Rectal smooth muscle tissue (tissue), 1 donor: Measurements from ENCODE around the gene LANCL3.

ENCODE experiments used
- H3K27ac ChIP-seq: one replicate; pipeline ENCODE4 v1.7.0; 2013; ENCODE audit warnings: low read depth, low read length, inconsistent platforms
- H3K27me3 ChIP-seq: one replicate; pipeline ENCODE4 v1.7.0; 2013; ENCODE audit warnings: low read length; ENCODE audit not compliant: control insufficient read depth, insufficient read depth
- H3K36me3 ChIP-seq: one replicate; pipeline ENCODE4 v1.7.0; 2013; ENCODE audit warnings: low read length; ENCODE audit not compliant: control insufficient read depth, insufficient read depth
- H3K4me1 ChIP-seq: one replicate; pipeline ENCODE4 v1.7.0; 2013; ENCODE audit warnings: low read length; ENCODE audit not compliant: control insufficient read depth, insufficient read depth
- H3K4me3 ChIP-seq: one replicate; pipeline ENCODE4 v1.7.0; 2013; ENCODE audit warnings: low read length
- H3K9ac ChIP-seq: one replicate; pipeline ENCODE4 v1.7.0; 2013; ENCODE audit warnings: low read length

LANCL3 gene

DNA sequence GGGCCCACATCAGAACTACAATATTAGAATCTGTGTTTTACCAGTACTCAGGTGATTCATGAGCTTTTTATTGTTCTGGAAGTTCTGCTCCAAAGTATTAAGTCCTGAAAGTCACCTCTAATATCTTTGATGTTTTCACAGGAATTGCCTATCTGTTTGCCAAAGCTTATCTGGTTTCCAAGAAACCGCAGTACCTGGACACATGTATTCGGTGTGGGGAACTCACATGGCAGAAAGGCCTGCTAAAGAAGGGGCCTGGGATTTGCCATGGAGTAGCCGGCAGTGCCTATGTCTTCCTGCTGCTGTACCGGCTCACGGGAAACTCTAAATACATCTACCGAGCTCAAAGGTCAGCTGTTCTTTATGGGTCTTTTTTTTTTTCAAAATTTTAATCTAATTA is 95.7 kb downstream of the LANCL3 start:
- H3K4me3 ChIP-seq: no peak overlapping the region
- H3K9ac ChIP-seq: no peak overlapping the region
- H3K36me3 ChIP-seq: no peaks in the 10 kb centered on the region
- H3K27me3 ChIP-seq: no peaks in the 10 kb centered on the region
- no peak overlapping the region for H3K27ac ChIP-seq
- no peaks in the 10 kb centered on the region for H3K4me1 ChIP-seq

DNA sequence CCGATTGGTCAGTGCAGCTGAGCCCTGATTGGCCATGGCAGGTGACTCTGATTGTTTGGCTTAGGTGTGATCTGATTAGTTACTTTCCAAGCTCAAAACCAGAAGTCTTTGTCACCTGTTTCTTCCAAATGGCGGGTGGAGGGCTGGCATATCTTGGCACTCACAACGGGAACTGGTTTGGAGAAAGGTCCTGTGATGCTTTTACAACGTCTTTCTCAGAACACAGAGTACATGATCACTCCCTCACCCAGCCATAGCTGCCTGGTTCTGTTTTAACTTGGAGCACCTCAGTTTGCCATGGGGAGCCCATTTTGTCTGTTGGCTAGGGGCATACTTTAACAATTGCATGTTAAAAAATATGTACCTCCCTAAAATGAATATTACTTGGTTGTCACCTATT is 101.1 kb downstream of the LANCL3 start:
- no peak overlapping the region for H3K9ac ChIP-seq
- H3K27ac ChIP-seq: no peak overlapping the region
- no peaks in the 10 kb centered on the region for H3K36me3 ChIP-seq
- no peaks in the 10 kb centered on the region for H3K4me1 ChIP-seq
- no peaks in the 10 kb centered on the region for H3K27me3 ChIP-seq
- no peak overlapping the region for H3K4me3 ChIP-seq

DNA sequence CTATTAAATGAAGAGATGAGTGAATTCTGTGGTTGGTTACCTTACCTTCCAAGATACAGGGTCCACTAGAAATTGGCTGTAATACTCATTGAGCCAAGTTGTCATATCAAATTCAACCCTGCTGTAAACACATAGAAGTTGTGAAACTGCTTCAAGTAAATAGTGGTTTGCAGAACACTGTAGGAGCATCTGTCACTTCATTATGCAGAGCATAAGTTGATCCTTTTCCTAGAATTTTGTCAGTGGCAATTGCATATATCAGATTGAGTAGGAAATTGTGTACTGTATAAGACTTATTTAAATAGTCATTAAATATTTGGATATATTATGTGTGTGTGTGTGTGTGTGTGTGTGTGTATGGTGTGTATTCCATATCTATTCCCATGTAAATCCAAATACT is 105.3 kb downstream of the LANCL3 start:
- Histone ChIP-seq H3K4me3 (no peak overlapping the region), H3K27me3 (no peaks in the 10 kb centered on the region), H3K36me3 (no peaks in the 10 kb centered on the region), H3K27ac (no peak overlapping the region), H3K9ac (no peak overlapping the region), H3K4me1 (peaks cover 3% of the 10 kb centered on the region)

DNA sequence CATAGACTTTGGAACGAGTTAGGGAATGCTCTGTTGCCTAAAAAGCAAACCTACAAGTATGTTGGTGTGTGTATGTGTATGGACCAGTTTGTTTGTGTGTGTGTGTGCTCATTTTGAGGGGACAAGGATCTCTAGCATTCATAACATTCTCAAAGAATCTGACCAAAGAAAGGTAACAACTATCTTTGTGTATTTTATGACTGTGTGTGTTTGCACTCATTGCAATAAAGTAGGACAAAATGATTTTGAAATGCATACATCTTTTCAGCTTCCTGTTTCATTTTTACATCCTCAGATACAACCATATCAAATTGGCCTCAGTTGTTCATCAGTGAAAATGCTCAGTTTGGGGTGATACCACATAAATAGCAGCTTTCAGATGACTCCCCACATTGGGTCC is 105.8 kb downstream of the LANCL3 start:
- Histone ChIP-seq H3K4me3 (no peak overlapping the region), H3K36me3 (no peaks in the 10 kb centered on the region), H3K27ac (no peak overlapping the region), H3K9ac (no peak overlapping the region), H3K4me1 (peaks cover 3% of the 10 kb centered on the region), H3K27me3 (no peaks in the 10 kb centered on the region)

DNA sequence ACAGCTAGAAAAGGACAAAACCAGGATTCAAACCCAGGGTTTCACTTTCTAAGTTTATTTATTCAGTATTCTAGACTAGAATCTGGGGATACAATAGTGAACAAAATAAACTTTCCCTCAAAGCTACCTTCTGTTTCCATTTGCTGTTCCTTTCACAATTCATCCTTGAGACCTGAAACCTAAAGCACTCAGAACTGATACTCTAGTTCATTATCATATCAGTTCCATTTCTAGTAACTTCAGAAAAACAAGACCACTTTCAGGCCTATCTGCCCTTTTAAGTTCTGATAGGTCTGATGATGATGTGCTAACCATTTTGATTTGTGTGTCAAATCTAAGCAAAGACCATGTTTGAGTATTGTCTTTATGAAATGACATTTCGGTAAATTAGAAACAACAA is 106.3 kb downstream of the LANCL3 start:
- Histone ChIP-seq H3K4me3 (no peak overlapping the region), H3K27me3 (no peaks in the 10 kb centered on the region), H3K27ac (no peak overlapping the region), H3K36me3 (no peaks in the 10 kb centered on the region), H3K4me1 (peaks cover 3% of the 10 kb centered on the region), H3K9ac (no peak overlapping the region)

- H3K4me1 ChIP-seq: peaks cover 3% of the 10 kb centered on the region
- H3K27ac ChIP-seq: no peak overlapping the region
- no peak overlapping the region for H3K9ac ChIP-seq
- no peaks in the 10 kb centered on the region for H3K36me3 ChIP-seq
- no peaks in the 10 kb centered on the region for H3K27me3 ChIP-seq
- no peak overlapping the region for H3K4me3 ChIP-seq
These were observed 107.1 kb downstream of the LANCL3 start for GRCh38 chrX:37678574-37678973.

GRCh38 chrX:37679230-37679629 is 107.8 kb downstream of the LANCL3 start:
- H3K9ac ChIP-seq: no peak overlapping the region
- H3K4me1 ChIP-seq: peaks cover 3% of the 10 kb centered on the region
- no peak overlapping the region for H3K4me3 ChIP-seq
- no peak overlapping the region for H3K27ac ChIP-seq
- no peaks in the 10 kb centered on the region for H3K36me3 ChIP-seq
- no peaks in the 10 kb centered on the region for H3K27me3 ChIP-seq

- Histone ChIP-seq H3K9ac (no peak overlapping the region), H3K36me3 (no peaks in the 10 kb centered on the region)
These were observed 108.4 kb downstream of the LANCL3 start for GRCh38 chrX:37679888-37680287.

GRCh38 chrX:37684426-37684825 is 113.0 kb downstream of the LANCL3 start:
- H3K27ac ChIP-seq: peak overlapping the region; percentile 90
- H3K4me3 ChIP-seq: no peak overlapping the region
- no peak overlapping the region for H3K9ac ChIP-seq
- no peaks in the 10 kb centered on the region for H3K4me1 ChIP-seq
- H3K36me3 ChIP-seq: no peaks in the 10 kb centered on the region
- H3K27me3 ChIP-seq: no peaks in the 10 kb centered on the region

More at GRCh38 chrX:37679888-37680287, 108.4 kb downstream of the LANCL3 start:
- Histone ChIP-seq H3K27me3 (no peaks in the 10 kb centered on the region), H3K4me1 (peaks cover 3% of the 10 kb centered on the region), H3K4me3 (no peak overlapping the region), H3K27ac (no peak overlapping the region)

- peak overlapping the region; percentile 90 for H3K27ac ChIP-seq
- H3K27me3 ChIP-seq: no peaks in the 10 kb centered on the region
- peak overlapping the region; percentile 46 for H3K4me3 ChIP-seq
- no peak overlapping the region for H3K9ac ChIP-seq
- H3K4me1 ChIP-seq: no peaks in the 10 kb centered on the region
- H3K36me3 ChIP-seq: no peaks in the 10 kb centered on the region
These were observed 113.5 kb downstream of the LANCL3 start for GRCh38 chrX:37684973-37685372.

DNA sequence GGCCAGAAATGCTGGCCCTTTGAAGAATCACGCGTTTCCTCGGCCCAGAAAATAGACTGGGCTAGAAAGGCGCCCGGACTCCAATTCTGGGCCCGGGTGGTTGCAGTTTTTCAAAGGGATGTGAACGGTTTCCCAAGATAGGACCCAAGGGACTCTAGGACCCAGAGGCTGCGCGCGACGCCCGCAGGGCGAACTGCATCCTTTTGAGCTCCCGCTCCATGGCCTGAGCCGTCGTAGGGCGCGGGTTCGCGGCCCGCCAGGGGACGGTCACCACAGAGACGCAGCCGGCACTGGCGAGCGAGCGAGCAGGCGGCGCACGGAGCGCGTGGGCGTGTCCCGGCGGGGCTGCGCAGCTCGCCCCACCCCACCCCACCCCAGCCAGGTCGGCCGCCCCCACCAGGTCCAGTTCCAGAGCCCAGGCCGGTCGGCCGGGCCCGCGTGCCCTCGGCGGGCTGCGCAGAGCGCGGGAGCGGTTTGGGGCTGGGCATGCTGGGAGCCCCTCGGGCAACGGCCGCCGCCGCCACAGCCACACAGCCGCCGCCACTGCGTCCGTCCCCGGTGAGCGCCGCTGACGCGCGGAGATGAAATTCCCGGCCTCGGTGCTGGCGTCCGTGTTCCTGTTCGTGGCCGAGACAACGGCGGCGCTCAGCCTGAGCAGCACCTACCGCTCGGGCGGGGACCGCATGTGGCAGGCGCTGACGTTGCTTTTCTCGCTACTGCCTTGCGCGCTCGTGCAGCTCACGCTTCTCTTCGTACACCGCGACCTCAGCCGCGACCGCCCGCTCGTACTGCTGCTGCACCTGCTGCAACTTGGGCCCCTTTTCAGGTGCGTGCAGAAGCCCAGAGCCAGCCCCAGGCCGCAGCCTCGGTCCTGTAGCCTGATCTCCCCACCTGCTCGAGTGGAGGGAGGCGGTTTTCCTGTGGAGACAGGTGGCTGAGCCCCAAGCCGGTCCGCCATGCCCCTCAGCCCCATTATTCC is 114.2 kb downstream of the LANCL3 start, which contains the start of gene XK:
Gene XK, plus strand, starts transcription at position 411 of the 979 bp plus-strand sequence. Its CDS starts 171 bp downstream, at position 582.
- Histone ChIP-seq H3K36me3 (no peaks in the 10 kb centered on the region), H3K27ac (peak within 1 kb of the TSS; percentile 90), H3K9ac (peak within 1 kb of the TSS; percentile 72)

GRCh38 chrX:37686369-37686995 is 115.0 kb downstream of the LANCL3 start:
- Histone ChIP-seq H3K4me3 (peak overlapping the region; percentile 54), H3K4me1 (no peaks in the 10 kb centered on the region), H3K27ac (peak overlapping the region; percentile 90), H3K9ac (peak overlapping the region; percentile 72), H3K27me3 (no peaks in the 10 kb centered on the region), H3K36me3 (no peaks in the 10 kb centered on the region)

More for the DNA sequence above, 114.2 kb downstream of the LANCL3 start, which contains the start of gene XK:
- Histone ChIP-seq H3K4me1 (no peaks in the 10 kb centered on the region), H3K4me3 (peak within 1 kb of the TSS; percentile 54), H3K27me3 (no peaks in the 10 kb centered on the region)
